HepG2 (cell line): ENCODE measurements around the gene CES3. TPM values are rescaled to one million over a fixed set of nuclear protein-coding genes. Genes with fewer than 3 reads are reported as not detected.

Source experiments
- ATRX ChIP-seq: sonication (generic); formaldehyde crosslinking; IDR thresholded peaks from 2 replicates; pipeline ENCODE4 v1.4.0; 2020; ENCODE audit warnings: missing genetic modification reagents, borderline replicate concordance
- CENPX ChIP-seq: sonication (generic); formaldehyde crosslinking; IDR thresholded peaks from 2 replicates; pipeline ENCODE4 v1.9.0; 2021; ENCODE audit warnings: mild to moderate bottlenecking, missing genetic modification reagents, moderate library complexity
- DZIP1 ChIP-seq: sonication (generic); formaldehyde crosslinking; IDR thresholded peaks from 2 replicates; pipeline ENCODE4 v1.5.0; 2020; ENCODE audit warnings: mild to moderate bottlenecking, missing genetic modification reagents
- EHMT2 ChIP-seq: fragments of 200-600 bp; sonication (generic); IDR thresholded peaks from 2 replicates; pipeline ENCODE4 v1.7.0; 2017; ENCODE audit warnings: antibody characterized with exemption, low read depth, low read length, borderline replicate concordance
- GTF3A ChIP-seq: sonication (generic); formaldehyde crosslinking; conservative IDR thresholded peaks from 2 replicates; pipeline ENCODE4 v1.4.0; 2020; ENCODE audit warnings: mild to moderate bottlenecking, missing genetic modification reagents
- JUN ChIP-seq: sonication (generic); formaldehyde crosslinking; IDR thresholded peaks from 2 replicates; pipeline ENCODE4 v1.4.0; 2020; ENCODE audit warnings: mild to moderate bottlenecking, missing genetic modification reagents
- MIXL1 ChIP-seq: IDR thresholded peaks from 2 replicates; pipeline ENCODE4 v1.6.1; 2016
- MLX ChIP-seq: IDR thresholded peaks from 2 replicates; pipeline ENCODE4 v1.6.1; 2016
- NFATC3 ChIP-seq: sonication (generic); formaldehyde crosslinking; IDR thresholded peaks from 2 replicates; pipeline ENCODE4 v1.5.1; 2020; ENCODE audit warnings: mild to moderate bottlenecking, missing genetic modification reagents
- PCBP1 ChIP-seq: fragments of 200-400 bp; formaldehyde crosslinking; IDR thresholded peaks from 2 replicates; pipeline ENCODE4 v1.6.1; 2017; ENCODE audit warnings: mild to moderate bottlenecking, low read depth, low read length, borderline replicate concordance
- SOX6 ChIP-seq, 2 experiments: fragments of 450-650 bp in 1 of 2; sonication (generic) in 1 of 2; formaldehyde crosslinking in 1 of 2; IDR thresholded peaks; 2 replicates each; pipeline versions ENCODE4 v1.4.0 to v1.6.1; 2017 to 2020; ENCODE audit warnings: antibody characterized with exemption in 1 of 2, mild to moderate bottlenecking in 1 of 2, missing genetic modification reagents in 1 of 2
- SPEN ChIP-seq: sonication (generic); formaldehyde crosslinking; IDR thresholded peaks from 2 replicates; pipeline ENCODE4 v1.5.1; 2020; ENCODE audit warnings: low read depth, mild to moderate bottlenecking, missing genetic modification reagents
- STAG1 ChIP-seq: sonication (generic); formaldehyde crosslinking; IDR thresholded peaks from 2 replicates; pipeline ENCODE4 v1.4.0; 2020; ENCODE audit warnings: missing genetic modification reagents
- TARDBP ChIP-seq: sonication (generic); formaldehyde crosslinking; IDR thresholded peaks from 2 replicates; pipeline ENCODE4 v1.8.0; 2022; ENCODE audit warnings: mild to moderate bottlenecking, missing genetic modification reagents
- THAP7 ChIP-seq: sonication (generic); formaldehyde crosslinking; IDR thresholded peaks from 2 replicates; pipeline ENCODE4 v1.8.1; 2023; ENCODE audit warnings: mild to moderate bottlenecking, missing genetic modification reagents
- TRIM24 ChIP-seq: sonication (generic); formaldehyde crosslinking; IDR thresholded peaks from 2 replicates; pipeline ENCODE4 v1.8.0; 2022; ENCODE audit warnings: mild to moderate bottlenecking, missing genetic modification reagents
- ZBTB26 ChIP-seq: IDR thresholded peaks from 2 replicates; pipeline ENCODE4 v1.6.1; 2016; ENCODE audit warnings: missing compliant biosample characterization, missing genetic modification reagents, borderline replicate concordance
- ZFAT ChIP-seq: sonication (generic); formaldehyde crosslinking; conservative IDR thresholded peaks from 2 replicates; pipeline ENCODE4 v1.8.1; 2023; ENCODE audit warnings: missing genetic modification reagents, inconsistent platforms
- ZFP91 ChIP-seq: sonication (generic); formaldehyde crosslinking; IDR thresholded peaks from 2 replicates; pipeline ENCODE4 v1.9.0; 2022; ENCODE audit warnings: missing genetic modification reagents, mild to moderate bottlenecking, borderline replicate concordance
- ZNF124 ChIP-seq: sonication (generic); formaldehyde crosslinking; IDR thresholded peaks from 2 replicates; pipeline ENCODE4 v1.4.0; 2020; ENCODE audit warnings: missing genetic modification reagents
- ZNF468 ChIP-seq: sonication (generic); formaldehyde crosslinking; IDR thresholded peaks from 2 replicates; pipeline ENCODE4 v1.8.0; 2022; ENCODE audit warnings: mild to moderate bottlenecking, moderate library complexity, missing genetic modification reagents
- ZNF576 ChIP-seq: sonication (generic); formaldehyde crosslinking; IDR thresholded peaks from 2 replicates; pipeline ENCODE4 v1.4.0; 2020; ENCODE audit warnings: mild to moderate bottlenecking, missing genetic modification reagents
- ZNF746 ChIP-seq: sonication (generic); formaldehyde crosslinking; IDR thresholded peaks from 2 replicates; pipeline ENCODE4 v1.8.0; 2022; ENCODE audit warnings: mild to moderate bottlenecking, missing genetic modification reagents
- ZNF792 ChIP-seq: IDR thresholded peaks from 2 replicates; pipeline ENCODE4 v1.6.1; 2016
- polyA plus RNA-seq, 8 experiments: library from polyadenylated mRNA; depleted of rRNA in 3 of 8; stranded (reverse) in 7 of 8; unstranded in 1 of 8; fragments of >200 nt; fragmentation: Illumina TruSeq in 4 of 8; extraction: Trizol in 4 of 8; gene quantifications; 2 replicates each; pipeline versions ENCODE4 v1.2.1 to v1.2.3, GENCODE V29; 2011 to 2016; ENCODE audit warnings: low read depth in 4 of 8, missing spikeins in 1 of 8, mixed read lengths in 1 of 8; ENCODE audit not compliant: insufficient read depth in 1 of 8
- total RNA-seq, 5 experiments: library from RNA; depleted of rRNA; stranded (reverse); fragments of >200 nt; fragmentation: Illumina TruSeq; extraction: Trizol; gene quantifications; 2 replicates each; pipeline ENCODE4 v1.2.3, GENCODE V29; 2016; ENCODE audit warnings: low read depth in 1 of 5

The CES3 gene
- total and polyA plus RNA-seq, 2 of the 13 experiments (the other 11 are each of a cell fraction or from before 2014, with no cell fraction given), result 6.6 to 17.4 TPM

- TF ChIP-seq TARDBP (CRISPR knock-in tag), result peak; percentile 31; the same call in 1 of the 2 replicates
- TF ChIP-seq ZNF124, result no peak
- TF ChIP-seq ZFP91 (CRISPR knock-in tag), result no peak
- TF ChIP-seq ZNF468 (CRISPR knock-in tag), result no peak
- peak; percentile 96 for TF ChIP-seq MIXL1 (CRISPR knock-in tag)
- TF ChIP-seq ZNF746 (CRISPR knock-in tag), result no peak
- no peak for TF ChIP-seq PCBP1
- no peak for TF ChIP-seq ZFAT
- no peak for TF ChIP-seq TRIM24
- 0 out of 2 replicates have a peak, but pooled peaks have one; percentile 28 for TF ChIP-seq EHMT2
- 0 out of 2 replicates have a peak, but pooled peaks have one; percentile 23 for TF ChIP-seq MLX (CRISPR knock-in tag)
- TF ChIP-seq NFATC3, result no peak
- no peak for TF ChIP-seq ZBTB26 (CRISPR knock-in tag)
- no peak for TF ChIP-seq DZIP1 (CRISPR knock-in tag)
- TF ChIP-seq SPEN, result no peak
- no peak for TF ChIP-seq GTF3A
- TF ChIP-seq THAP7 (CRISPR knock-in tag), result no peak
- TF ChIP-seq SOX6 (IDR thresholded peaks at IDR 0.05), result no peak
- peak; percentile 97 for TF ChIP-seq SOX6 (CRISPR knock-in tag; IDR thresholded peaks at IDR 0.05)
- TF ChIP-seq ZNF792, result peak; percentile 64; the same call in 1 of the 2 replicates
- TF ChIP-seq JUN (CRISPR knock-in tag), result peak; percentile 49; the same call in 1 of the 2 replicates
- TF ChIP-seq ZNF576 (CRISPR knock-in tag), result no peak
- TF ChIP-seq ATRX (CRISPR knock-in tag), result no peak
- no peak for TF ChIP-seq STAG1 (CRISPR knock-in tag)
- TF ChIP-seq CENPX (CRISPR knock-in tag), result no peak
Measured at GRCh38 chr16:66996324-66996982, 35.4 kb downstream of the CES3 start (continued).
